HG02938 (cell line): ENCODE results near the gene RBM4.
"Not testable (repeated sequence)": the region's sequence is repeated elsewhere in the genome, so short reads cannot be mapped to it uniquely, and the experiment has no call there.

ENCODE experiments used
- ATAC-seq: cut with Tn5 transposase; IDR thresholded peaks from one replicate; pipeline ENCODE4 v1.9.1; 2021; ENCODE audit warnings: mild to moderate bottlenecking, moderate library complexity; ENCODE audit not compliant: unreplicated experiment

RBM4 gene, protein sequence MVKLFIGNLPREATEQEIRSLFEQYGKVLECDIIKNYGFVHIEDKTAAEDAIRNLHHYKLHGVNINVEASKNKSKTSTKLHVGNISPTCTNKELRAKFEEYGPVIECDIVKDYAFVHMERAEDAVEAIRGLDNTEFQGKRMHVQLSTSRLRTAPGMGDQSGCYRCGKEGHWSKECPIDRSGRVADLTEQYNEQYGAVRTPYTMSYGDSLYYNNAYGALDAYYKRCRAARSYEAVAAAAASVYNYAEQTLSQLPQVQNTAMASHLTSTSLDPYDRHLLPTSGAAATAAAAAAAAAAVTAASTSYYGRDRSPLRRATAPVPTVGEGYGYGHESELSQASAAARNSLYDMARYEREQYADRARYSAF

GRCh38 chr11:66638177-66639065 is at the start of gene RBM4:
Gene RBM4, plus strand, starts transcription at chr11:66638703. Its CDS starts 1,009 bp downstream, at chr11:66639712.
- peak; percentile 94 for ATAC-seq

- ATAC-seq: not testable (repeated sequence)
These were observed 49.2 kb upstream of the RBM4 start for GRCh38 chr11:66589315-66589714.

DNA sequence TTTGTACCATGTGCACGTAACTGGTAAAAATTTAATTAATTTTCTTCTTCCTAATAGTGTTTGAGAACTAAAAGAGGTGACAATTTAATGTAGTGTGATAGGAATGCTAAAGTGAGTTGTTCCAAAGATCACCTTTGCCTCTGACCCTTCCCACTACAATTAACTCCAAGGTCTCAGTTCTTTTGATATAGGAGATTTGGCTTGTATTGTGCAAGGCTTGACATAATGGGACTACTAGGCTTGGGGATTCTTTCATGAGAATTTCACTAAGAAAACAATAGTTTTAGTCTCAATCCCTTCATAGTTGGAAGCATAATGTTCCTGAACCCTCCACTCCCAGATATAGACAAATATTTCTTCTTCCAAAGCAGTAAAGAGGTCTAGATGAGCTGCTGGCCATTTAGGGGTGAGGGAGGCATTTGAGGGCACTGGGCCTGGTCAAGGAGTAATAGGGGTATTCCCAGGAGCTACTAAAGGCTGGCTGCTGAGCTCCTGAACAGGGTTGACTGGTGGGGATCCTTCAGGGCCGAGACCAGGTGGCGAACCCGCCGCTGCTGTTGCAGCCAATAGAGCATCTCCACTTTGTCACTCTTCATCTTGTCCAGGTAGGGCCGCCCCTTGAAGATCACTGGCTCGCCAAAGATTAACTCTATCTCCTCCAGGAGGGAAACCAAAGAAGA is 48.4 kb upstream of the RBM4 start:
- no peak for ATAC-seq

DNA sequence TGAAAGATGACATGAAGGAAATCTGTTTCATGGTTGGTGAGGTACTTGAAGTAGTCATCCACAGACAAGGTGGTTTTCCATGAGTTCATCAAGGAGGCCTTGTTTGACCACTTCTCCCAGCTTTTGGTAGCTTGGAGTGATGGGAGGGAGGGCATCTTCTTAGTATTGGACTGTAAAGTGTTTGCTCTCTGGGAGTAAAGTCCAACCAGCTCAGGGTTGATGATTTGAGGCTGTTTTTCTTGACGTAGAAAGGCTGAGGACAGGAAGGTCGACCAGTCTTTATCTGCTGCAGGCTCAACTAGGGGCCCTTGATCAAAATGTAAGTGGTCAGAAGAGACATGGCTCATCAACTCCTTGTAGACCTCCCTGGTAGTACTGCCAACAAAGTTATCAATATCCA is 47.3 kb upstream of the RBM4 start:
- no peak for ATAC-seq

DNA sequence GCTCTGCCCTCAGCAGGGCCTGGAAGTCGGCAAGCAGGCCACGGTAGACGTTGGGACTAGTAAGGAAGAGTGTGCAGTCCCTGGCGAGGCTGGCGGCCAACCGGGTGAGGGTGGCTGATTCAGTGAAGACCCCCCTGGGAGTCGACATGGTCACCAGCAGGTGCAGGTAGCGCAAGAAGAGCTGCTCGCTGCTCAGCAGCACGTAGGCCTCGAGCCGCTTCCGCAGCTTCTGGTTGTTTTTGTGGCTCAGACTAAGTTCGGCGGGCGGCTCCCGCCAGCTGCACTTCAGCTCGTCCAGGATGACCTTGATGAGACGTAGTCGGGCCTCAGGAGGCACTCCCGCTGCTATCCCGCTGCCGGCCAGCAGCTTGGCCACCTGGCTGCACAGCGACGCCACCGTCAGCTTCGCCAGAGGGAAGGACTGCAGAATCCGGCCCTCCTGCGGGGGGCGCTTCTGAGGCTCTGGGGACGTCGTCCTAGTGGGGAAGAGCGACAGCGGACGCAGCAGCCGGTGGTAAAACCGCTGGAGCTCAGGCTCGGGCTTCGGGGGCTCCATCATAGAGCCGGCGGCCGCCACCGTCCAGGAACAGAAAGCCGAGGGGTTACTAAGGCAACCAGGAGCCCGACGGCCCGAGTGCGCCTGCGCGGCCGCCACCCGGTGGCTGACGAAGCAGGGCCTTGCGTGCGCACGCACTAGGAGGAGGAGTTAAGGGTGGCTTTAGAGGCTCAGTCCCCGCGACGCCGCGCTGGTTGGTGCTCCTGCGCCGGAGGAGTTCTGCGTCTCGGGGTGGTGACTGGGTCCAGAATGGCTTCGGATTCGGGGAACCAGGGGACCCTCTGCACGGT is 45.8 kb upstream of the RBM4 start, which contains the start of the genes CCDC87 and CCS:
TSS of gene CCDC87 (minus strand) at position 607 of the 846 bp plus-strand sequence. CDS start at position 559, 48 bp downstream.
TSS of gene CCS (plus strand) at position 729 of the 846 bp plus-strand sequence. CDS start at position 806, 77 bp downstream.
- ATAC-seq: peak; percentile 79

- ATAC-seq: peak; percentile 10
These were observed 45.2 kb upstream of the RBM4 start for GRCh38 chr11:66593303-66593635.

DNA sequence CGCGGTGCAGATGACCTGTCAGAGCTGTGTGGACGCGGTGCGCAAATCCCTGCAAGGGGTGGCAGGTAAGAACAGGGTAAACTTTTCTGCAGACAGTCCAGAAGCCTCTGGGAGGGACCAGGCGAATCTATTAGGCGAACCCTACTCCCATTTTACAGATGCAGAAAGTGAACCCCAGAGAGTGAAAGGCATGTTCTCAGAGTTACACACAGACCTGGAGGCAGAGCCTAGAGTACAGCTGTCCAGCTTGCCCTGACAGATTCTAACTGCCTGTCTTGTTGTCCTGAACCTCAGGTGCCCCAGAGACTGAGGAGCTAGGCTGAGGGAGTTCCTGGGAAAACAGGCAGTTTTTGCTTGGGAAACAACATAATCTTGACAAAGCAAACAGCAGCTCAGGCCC is 44.9 kb upstream of the RBM4 start:
- no peak for ATAC-seq

GRCh38 chr11:66595245-66595904 is 43.1 kb upstream of the RBM4 start:
- no peak for ATAC-seq

- ATAC-seq: no peak
These were observed 39.5 kb upstream of the RBM4 start for GRCh38 chr11:66598993-66599392.

DNA sequence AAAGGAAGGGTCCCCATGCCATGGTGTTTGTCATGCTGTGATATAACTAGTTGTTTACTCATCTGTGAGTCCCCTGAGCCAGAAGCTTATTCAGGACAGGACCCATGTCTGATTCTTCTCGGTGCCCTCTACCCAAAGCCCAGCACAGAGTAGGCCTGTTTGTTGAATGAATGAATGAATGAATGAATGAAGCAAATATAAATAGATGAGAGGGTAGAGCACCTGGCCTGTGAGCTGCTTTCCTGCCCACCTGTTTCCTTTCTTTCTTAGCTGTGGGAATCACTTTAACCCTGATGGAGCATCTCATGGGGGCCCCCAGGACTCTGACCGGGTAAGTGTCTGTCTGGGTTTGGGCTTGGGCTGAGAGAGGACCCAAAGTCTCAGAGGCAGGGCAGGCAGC is 38.3 kb upstream of the RBM4 start:
- no peak for ATAC-seq

- ATAC-seq: no peak
These were observed 37.8 kb upstream of the RBM4 start for GRCh38 chr11:66600631-66601233.

- ATAC-seq: no peak
These were observed 35.4 kb upstream of the RBM4 start for GRCh38 chr11:66603072-66603471.

DNA sequence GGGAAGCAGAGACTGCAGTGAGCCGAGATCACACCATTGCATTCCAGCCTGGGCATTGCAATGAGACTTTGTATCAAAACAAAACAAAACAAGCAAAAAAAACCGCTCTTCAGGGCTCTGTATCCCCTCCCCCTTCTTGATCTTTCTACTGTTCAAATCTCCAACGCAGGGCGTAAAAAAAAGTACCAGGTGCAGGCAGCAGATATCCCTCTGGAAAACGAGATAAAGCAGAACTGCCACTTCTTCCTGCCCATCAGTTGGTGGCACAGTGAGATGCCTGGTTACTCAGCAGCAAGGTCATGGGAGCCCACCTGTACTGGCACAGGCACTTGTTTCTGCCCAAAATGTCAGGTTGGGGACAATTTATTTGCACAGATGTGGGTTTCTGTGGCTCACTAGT is 34.3 kb upstream of the RBM4 start:
- no peak for ATAC-seq

DNA sequence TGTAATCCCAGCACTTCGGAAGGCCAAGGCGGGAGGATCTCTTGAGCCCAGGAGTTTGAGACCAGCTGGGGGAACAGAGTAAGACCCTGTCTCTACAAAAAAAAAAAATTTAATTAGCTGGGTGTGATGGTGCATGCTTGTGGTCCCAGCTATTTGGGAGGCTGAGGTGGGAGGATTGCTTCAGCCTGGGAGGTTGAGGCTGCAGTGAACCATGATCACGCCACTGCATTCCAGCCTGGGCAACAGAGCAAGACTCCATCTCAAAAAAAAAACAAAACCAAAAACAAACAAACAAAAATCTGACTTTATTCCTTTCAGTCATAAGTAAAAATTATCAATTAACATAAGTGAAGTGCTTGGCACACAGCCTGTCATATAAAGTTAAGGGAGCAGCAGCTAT is 31.9 kb upstream of the RBM4 start:
- ATAC-seq: not testable (repeated sequence)

DNA sequence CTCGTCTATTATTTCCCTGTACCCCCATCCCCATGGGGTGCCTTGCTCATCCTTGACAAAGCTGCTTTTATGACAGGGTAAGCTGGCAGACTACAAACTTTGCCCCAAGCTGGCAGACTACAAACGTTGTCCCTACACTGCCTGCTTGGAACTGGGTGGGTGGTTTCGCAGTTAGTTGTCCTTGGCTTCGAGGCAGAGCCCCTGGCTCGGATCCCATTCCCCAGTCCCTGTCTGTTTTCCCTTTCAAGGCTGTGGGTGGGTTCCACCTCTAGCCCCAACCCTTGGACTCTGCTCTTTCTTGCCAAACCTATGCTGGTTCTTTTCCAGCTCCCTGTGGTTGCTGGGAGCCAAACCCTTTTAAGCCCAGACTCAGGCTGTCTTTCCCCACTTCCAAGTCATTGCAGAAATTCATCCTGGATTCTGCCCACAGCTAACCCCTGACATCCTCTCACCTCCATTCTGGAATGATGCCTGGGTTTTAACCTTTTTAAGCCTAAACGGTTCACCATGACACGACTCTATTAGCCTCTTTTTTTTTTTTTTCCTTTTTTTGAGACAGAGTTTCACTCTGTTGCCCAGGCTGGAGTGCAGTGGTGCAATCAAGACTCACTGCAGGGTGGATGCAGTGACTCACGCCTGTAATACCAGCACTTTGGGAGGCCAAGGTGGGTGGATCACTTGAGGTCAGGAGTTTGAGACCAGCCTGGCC is 31.2 kb upstream of the RBM4 start:
- no peak for ATAC-seq

- no peak for ATAC-seq
These were observed 28.5 kb upstream of the RBM4 start for GRCh38 chr11:66609721-66610617.

GRCh38 chr11:66612458-66612857 is 26.0 kb upstream of the RBM4 start:
- no peak for ATAC-seq

GRCh38 chr11:66614073-66614472 is 24.4 kb upstream of the RBM4 start:
- no peak for ATAC-seq
